ENCODE measurements around the gene SCD.

GRCh38 chr10:100304414-100304813 is 42.6 kb upstream of the SCD start:
- TF ChIP-seq, protein P1, sequence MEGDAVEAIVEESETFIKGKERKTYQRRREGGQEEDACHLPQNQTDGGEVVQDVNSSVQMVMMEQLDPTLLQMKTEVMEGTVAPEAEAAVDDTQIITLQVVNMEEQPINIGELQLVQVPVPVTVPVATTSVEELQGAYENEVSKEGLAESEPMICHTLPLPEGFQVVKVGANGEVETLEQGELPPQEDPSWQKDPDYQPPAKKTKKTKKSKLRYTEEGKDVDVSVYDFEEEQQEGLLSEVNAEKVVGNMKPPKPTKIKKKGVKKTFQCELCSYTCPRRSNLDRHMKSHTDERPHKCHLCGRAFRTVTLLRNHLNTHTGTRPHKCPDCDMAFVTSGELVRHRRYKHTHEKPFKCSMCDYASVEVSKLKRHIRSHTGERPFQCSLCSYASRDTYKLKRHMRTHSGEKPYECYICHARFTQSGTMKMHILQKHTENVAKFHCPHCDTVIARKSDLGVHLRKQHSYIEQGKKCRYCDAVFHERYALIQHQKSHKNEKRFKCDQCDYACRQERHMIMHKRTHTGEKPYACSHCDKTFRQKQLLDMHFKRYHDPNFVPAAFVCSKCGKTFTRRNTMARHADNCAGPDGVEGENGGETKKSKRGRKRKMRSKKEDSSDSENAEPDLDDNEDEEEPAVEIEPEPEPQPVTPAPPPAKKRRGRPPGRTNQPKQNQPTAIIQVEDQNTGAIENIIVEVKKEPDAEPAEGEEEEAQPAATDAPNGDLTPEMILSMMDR (IDR thresholded peaks at IDR 0.05 in 2 of 3, conservative IDR thresholded peaks at IDR 0.05 in 1 of 3; ENCODE audit: borderline replicate concordance in 1 of 3, insufficient read depth in 1 of 3, low read depth in 2 of 3, low read length in 2 of 3), result no peak
- TF ChIP-seq ATF3 (IDR thresholded peaks at IDR 0.05) (no peak), EZH2 (IDR thresholded peaks at IDR 0.05) (no peak), EZH2phosphoT487 (IDR thresholded peaks at IDR 0.05; ENCODE audit: borderline replicate concordance) (no peak), SP1 (IDR thresholded peaks at IDR 0.05; ENCODE audit: low read depth) (no peak), YY1 (IDR thresholded peaks at IDR 0.05; ENCODE audit: extremely low read depth, insufficient replicate concordance, low read depth, low read length) (no peak), REST (IDR thresholded peaks at IDR 0.05; ENCODE audit: low read depth) (no peak), POLR2A (IDR thresholded peaks at IDR 0.05; ENCODE audit: borderline replicate concordance, extremely low read depth, insufficient read depth, insufficient read length) (no peak), CBX3 (IDR thresholded peaks at IDR 0.05; ENCODE audit: low read depth) (no peak), CEBPB (IDR thresholded peaks at IDR 0.05; ENCODE audit: low read depth) (no peak), EGR1 (IDR thresholded peaks at IDR 0.05; ENCODE audit: low read depth) (no peak), POLR2AphosphoS5 (IDR thresholded peaks at IDR 0.05; ENCODE audit: low read depth, low read length) (no peak), TCF7L2 (IDR thresholded peaks at IDR 0.05; ENCODE audit: borderline replicate concordance, extremely low read depth, insufficient read depth, insufficient read length) (no peak), SIN3A (IDR thresholded peaks at IDR 0.05; ENCODE audit: low read depth) (no peak)
